ENCODE measurements around the gene E2F3. TPM values are rescaled to one million over a fixed set of nuclear protein-coding genes. Genes with fewer than 3 reads are reported as not detected.

E2F3 gene
- total RNA-seq, 1 experiment from 2014 or later: 18.7 TPM

GRCh38 chr6:20472748-20473147 is 71.1 kb downstream of the E2F3 start:
- TF ChIP-seq CTCF (IDR thresholded peaks at IDR 0.05; ENCODE audit: unreplicated experiment): no peak
- ChIA-PET POLR2A (interaction anchor here (0.9 kb wide), 1 partner anchor 9 kb away, joined by 3 read pairs; no protein-coding TSS in a partner anchor), CTCF (interaction anchor here (0.6 kb wide), 2 partner anchors 18 to 110 kb away, joined by 3 read pairs; no protein-coding TSS in a partner anchor)
- Mint-ChIP-seq H3K4me1 (ENCODE audit: insufficient read depth, unreplicated experiment) (no peaks in the 10 kb centered on the region), H3K9me3 (ENCODE audit: unreplicated experiment) (no peaks in the 10 kb centered on the region), H3K4me3 (ENCODE audit: unreplicated experiment) (no peak overlapping the region), H3K36me3 (ENCODE audit: insufficient read depth, unreplicated experiment) (peaks cover 15% of the 10 kb centered on the region), H3K27ac (ENCODE audit: low read depth, unreplicated experiment) (no peak overlapping the region), H3K27me3 (ENCODE audit: insufficient read depth, unreplicated experiment) (no peaks in the 10 kb centered on the region)
- no TSS peak for BruUV-seq (replicated peaks)
- intact Hi-C loops (cut with micrococcal nuclease): no loop called here
- no peak for DNase-seq (ENCODE audit: unreplicated experiment)

- no peak overlapping the region for H3K4me3 Mint-ChIP-seq (ENCODE audit: unreplicated experiment)
- DNase-seq (ENCODE audit: unreplicated experiment): no peak
- ChIA-PET POLR2A (interaction anchor here (0.6 to 0.9 kb wide), 4 partner anchors 9 to 209 kb away, joined by 3 read pairs; no protein-coding TSS in a partner anchor), CTCF (interaction anchor here (0.6 kb wide), 1 partner anchor 17 kb away, joined by 3 read pairs; no protein-coding TSS in a partner anchor)
- H3K9me3 Mint-ChIP-seq (ENCODE audit: unreplicated experiment): no peaks in the 10 kb centered on the region
- BruUV-seq (replicated peaks): no TSS peak
- TF ChIP-seq CTCF (IDR thresholded peaks at IDR 0.05; ENCODE audit: unreplicated experiment): no peak
- no peak overlapping the region for H3K27ac Mint-ChIP-seq (ENCODE audit: low read depth, unreplicated experiment)
- intact Hi-C loops (cut with micrococcal nuclease): no loop called here
- no peaks in the 10 kb centered on the region for H3K4me1 Mint-ChIP-seq (ENCODE audit: insufficient read depth, unreplicated experiment)
- peaks cover 15% of the 10 kb centered on the region for H3K36me3 Mint-ChIP-seq (ENCODE audit: insufficient read depth, unreplicated experiment)
- H3K27me3 Mint-ChIP-seq (ENCODE audit: insufficient read depth, unreplicated experiment): no peaks in the 10 kb centered on the region
Observed at GRCh38 chr6:20473518-20473917, 71.8 kb downstream of the E2F3 start.

- no peak overlapping the region for H3K4me3 Mint-ChIP-seq (ENCODE audit: unreplicated experiment)
- intact Hi-C loops (cut with micrococcal nuclease): no loop called here
- H3K9me3 Mint-ChIP-seq (ENCODE audit: unreplicated experiment): no peaks in the 10 kb centered on the region
- DNase-seq (ENCODE audit: unreplicated experiment): no peak
- BruUV-seq (replicated peaks): no TSS peak
- peaks cover 15% of the 10 kb centered on the region for H3K36me3 Mint-ChIP-seq (ENCODE audit: insufficient read depth, unreplicated experiment)
- no peaks in the 10 kb centered on the region for H3K27me3 Mint-ChIP-seq (ENCODE audit: insufficient read depth, unreplicated experiment)
- POLR2A ChIA-PET: no interaction called here
- CTCF ChIA-PET: no interaction called here
- TF ChIP-seq CTCF (IDR thresholded peaks at IDR 0.05; ENCODE audit: unreplicated experiment): no peak
- H3K27ac Mint-ChIP-seq (ENCODE audit: low read depth, unreplicated experiment): no peak overlapping the region
- no peaks in the 10 kb centered on the region for H3K4me1 Mint-ChIP-seq (ENCODE audit: insufficient read depth, unreplicated experiment)
Observed at GRCh38 chr6:20474874-20475542, 73.3 kb downstream of the E2F3 start.

- intact Hi-C loops (cut with micrococcal nuclease): no loop called here
- no peak for DNase-seq (ENCODE audit: unreplicated experiment)
- H3K27ac Mint-ChIP-seq (ENCODE audit: low read depth, unreplicated experiment): no peak overlapping the region
- peaks cover 30% of the 10 kb centered on the region for H3K36me3 Mint-ChIP-seq (ENCODE audit: insufficient read depth, unreplicated experiment)
- POLR2A ChIA-PET: no interaction called here
- H3K27me3 Mint-ChIP-seq (ENCODE audit: insufficient read depth, unreplicated experiment): no peaks in the 10 kb centered on the region
- CTCF ChIA-PET: interaction anchor here (0.7 to 1.5 kb wide), 2 partner anchors 88 to 186 kb away, joined by 3 to 4 read pairs; no protein-coding TSS in a partner anchor
- H3K4me3 Mint-ChIP-seq (ENCODE audit: unreplicated experiment): no peak overlapping the region
- BruUV-seq (replicated peaks): no TSS peak
- H3K4me1 Mint-ChIP-seq (ENCODE audit: insufficient read depth, unreplicated experiment): no peaks in the 10 kb centered on the region
- TF ChIP-seq CTCF (IDR thresholded peaks at IDR 0.05; ENCODE audit: unreplicated experiment): no peak
- no peaks in the 10 kb centered on the region for H3K9me3 Mint-ChIP-seq (ENCODE audit: unreplicated experiment)
Observed at GRCh38 chr6:20476501-20477043, 74.9 kb downstream of the E2F3 start.

Measured in MCF 10A (cell line).